Endothelial cell of umbilical vein (primary cell): ENCODE results near the gene ZNF524. TPM values are rescaled to one million over a fixed set of nuclear protein-coding genes. Genes with fewer than 3 reads are reported as not detected.

Experiments
- BruUV-seq: library from RNA; stranded (reverse); fragments of 400-500 nt; replicated peaks from 2 replicates; lab custom pipeline; 2021; lab: Mats Ljungman, UMichigan
- CTCF ChIA-PET: fragments of 300-600, 350-600 bp; sonication (Branson Sonifier 250); formaldehyde crosslinking; loops from one replicate; lab custom pipeline; 2021; ENCODE audit warnings: antibody characterized with exemption, inconsistent platforms; lab: Charles Lee
- POLR2A ChIA-PET: fragments of 300-600, 350-600 bp; sonication (Branson Sonifier 250); formaldehyde crosslinking; loops from one replicate; lab custom pipeline; 2021; ENCODE audit warnings: antibody characterized with exemption, inconsistent platforms; lab: Charles Lee
- DNase-seq: peaks from one replicate; pipeline ENCODE4 v3.0.0-alpha.2; 2011; ENCODE audit warnings: low read depth, low spot score
- FAIRE-seq: peaks from 2 replicates; lab custom pipeline; 2011; peaks lifted over from hg19 to GRCh38; lab: Jason Lieb, UNC
- H2AFZ ChIP-seq: 2 replicates; pipeline ENCODE4 v1.6.0; 2012; ENCODE audit warnings: low read depth, low read length, control low read depth, inconsistent platforms
- H3K27ac ChIP-seq: 2 replicates; pipeline ENCODE4 v1.5.1; 2011; ENCODE audit warnings: low read depth, mild to moderate bottlenecking, control low read depth, low read length, moderate library complexity; ENCODE audit not compliant: insufficient read depth
- H3K27me3 ChIP-seq, 2 experiments: 2 replicates each; pipeline versions ENCODE4 v1.6.0 to v1.6.1; 2011; ENCODE audit warnings: low read length in 2 of 2, mixed read lengths in 1 of 2; ENCODE audit not compliant: control insufficient read depth in 2 of 2, insufficient read depth in 2 of 2
- H3K36me3 ChIP-seq, 2 experiments: 2 replicates in 1 of 2; 3 replicates in 1 of 2; pipeline ENCODE4 v1.5.1; 2011; ENCODE audit warnings: low read length in 2 of 2, mild to moderate bottlenecking in 1 of 2, moderate library complexity in 1 of 2; ENCODE audit not compliant: control insufficient read depth in 2 of 2, insufficient read depth in 2 of 2; ENCODE audit errors: extremely low read depth in 1 of 2
- H3K4me1 ChIP-seq: 3 replicates; pipeline ENCODE4 v1.5.1; 2011; ENCODE audit warnings: mild to moderate bottlenecking, low read length; ENCODE audit not compliant: control insufficient read depth, insufficient read depth; ENCODE audit errors: extremely low read depth
- H3K4me2 ChIP-seq: 2 replicates; pipeline ENCODE4 v1.6.1; 2011; ENCODE audit warnings: low read length, control low read depth, mixed read lengths; ENCODE audit not compliant: insufficient read depth
- H3K4me3 ChIP-seq, 3 experiments: fragments of 200-600 bp in 1 of 3; sonication (generic), shearing (Covaris generic) in 1 of 3; replicated peaks in 1 of 3; 2 replicates each; pipeline ENCODE4 v1.5.1; 2011 to 2016; ENCODE audit warnings: control low read depth in 3 of 3, low read length in 3 of 3, mild to moderate bottlenecking in 2 of 3, inconsistent platforms in 1 of 3, low read depth in 1 of 3, moderate library complexity in 1 of 3; ENCODE audit not compliant: insufficient read depth in 1 of 3
- H3K79me2 ChIP-seq: 2 replicates; pipeline ENCODE4 v1.6.0; 2012; ENCODE audit warnings: low read length, inconsistent platforms; ENCODE audit not compliant: control insufficient read depth, insufficient read depth
- H3K9ac ChIP-seq: replicated peaks from 2 replicates; pipeline ENCODE3; 2011; ENCODE audit warnings: low read length, control low read depth; ENCODE audit not compliant: insufficient read depth; ENCODE audit errors: extremely low read depth
- H3K9me1 ChIP-seq: replicated peaks from 3 replicates; pipeline ENCODE4 v1.6.0; 2011; ENCODE audit warnings: mild to moderate bottlenecking, low read length; ENCODE audit not compliant: control insufficient read depth, insufficient read depth; ENCODE audit errors: extremely low read depth
- H3K9me3 ChIP-seq: replicated peaks from 2 replicates; pipeline ENCODE4 v1.5.1; 2012; ENCODE audit warnings: low read length, inconsistent platforms; ENCODE audit not compliant: control insufficient read depth, insufficient read depth
- H4K20me1 ChIP-seq: replicated peaks from 2 replicates; pipeline ENCODE3; 2011; ENCODE audit warnings: mild to moderate bottlenecking, low read length; ENCODE audit not compliant: control insufficient read depth, insufficient read depth; ENCODE audit errors: extremely low read depth
- EZH2 ChIP-seq: IDR thresholded peaks from 2 replicates; pipeline ENCODE4 v1.6.1; 2012; ENCODE audit warnings: borderline replicate concordance, low read depth, mild to moderate bottlenecking, moderate library complexity, low read length, inconsistent platforms; ENCODE audit not compliant: severe bottlenecking
- FOS ChIP-seq: IDR thresholded peaks from 2 replicates; pipeline ENCODE4 v1.6.1; 2011; ENCODE audit warnings: mild to moderate bottlenecking, low read length, moderate library complexity, borderline replicate concordance; ENCODE audit not compliant: insufficient read depth
- GATA2 ChIP-seq: IDR thresholded peaks from 2 replicates; pipeline ENCODE4 v1.7.0; 2011; ENCODE audit warnings: low read depth, mild to moderate bottlenecking, moderate library complexity, mixed read lengths, low read length; ENCODE audit not compliant: insufficient read length, insufficient read depth
- JUN ChIP-seq: IDR thresholded peaks from 2 replicates; pipeline ENCODE4 v1.6.1; 2011; ENCODE audit warnings: borderline replicate concordance, low read depth; ENCODE audit not compliant: insufficient read length, insufficient read depth
- MAX ChIP-seq: IDR thresholded peaks from 2 replicates; pipeline ENCODE4 v1.6.1; 2011; ENCODE audit not compliant: insufficient read depth, insufficient read length
- MYC ChIP-seq: IDR thresholded peaks from one replicate; pipeline ENCODE4 v1.6.1; 2011; ENCODE audit warnings: mild to moderate bottlenecking, low read depth, low read length
- POLR2A ChIP-seq: IDR thresholded peaks from 2 replicates; pipeline ENCODE4 v1.6.1; 2012; ENCODE audit warnings: low read depth, mild to moderate bottlenecking, control low read depth, low read length
- POLR2AphosphoS5 ChIP-seq: IDR thresholded peaks from 2 replicates; pipeline ENCODE4 v1.6.1; 2012; ENCODE audit warnings: low read depth, mild to moderate bottlenecking, control low read depth, low read length, moderate library complexity; ENCODE audit not compliant: insufficient read depth
- dilution Hi-C: fragments of 300-500 bp; cut with MboI; formaldehyde crosslinking; loops from one replicate; pipeline ENCODE4 v1.15.0; 2019; ENCODE audit warnings: low sequenced_read_pairs; ENCODE audit not compliant: extremely low pct_ligation_motif_present
- intact Hi-C: fragments of 100-400 bp; cut with micrococcal nuclease; formaldehyde crosslinking; loops from one replicate; pipeline ENCODE4 v1.10.0; 2022
- polyA plus RNA-seq, 4 experiments: library from polyadenylated mRNA; depleted of rRNA in 3 of 4; stranded (reverse) in 3 of 4; unstranded in 1 of 4; fragments of >200 nt; gene quantifications; 2 replicates each; pipeline versions ENCODE4 v1.2.1 to v1.2.3, GENCODE V29; 2011 to 2012; ENCODE audit warnings: missing spikeins in 1 of 4
- total RNA-seq: library from RNA; stranded (reverse); gene quantifications from 2 replicates; pipeline ENCODE4 v1.2.3, GENCODE V29; 2021
- TF ChIP-seq, protein P1 (sequence below), 2 donors: IDR thresholded peaks; 1 replicate in 1 of 2; 2 replicates in 1 of 2; pipeline ENCODE4 v1.5.1; 2011; ENCODE audit warnings: low read length in 2 of 2, mild to moderate bottlenecking in 2 of 2, moderate library complexity in 2 of 2, control low read depth in 1 of 2, inconsistent platforms in 1 of 2, low read depth in 1 of 2; ENCODE audit not compliant: insufficient read depth in 1 of 2; ENCODE audit errors: extremely low read depth in 1 of 2

The ZNF524 gene
- total and polyA plus RNA-seq, 2 donors (not counting 3 experiments of a cell fraction or from before 2014, with no cell fraction given): 15.2 to 15.4 TPM

DNA sequence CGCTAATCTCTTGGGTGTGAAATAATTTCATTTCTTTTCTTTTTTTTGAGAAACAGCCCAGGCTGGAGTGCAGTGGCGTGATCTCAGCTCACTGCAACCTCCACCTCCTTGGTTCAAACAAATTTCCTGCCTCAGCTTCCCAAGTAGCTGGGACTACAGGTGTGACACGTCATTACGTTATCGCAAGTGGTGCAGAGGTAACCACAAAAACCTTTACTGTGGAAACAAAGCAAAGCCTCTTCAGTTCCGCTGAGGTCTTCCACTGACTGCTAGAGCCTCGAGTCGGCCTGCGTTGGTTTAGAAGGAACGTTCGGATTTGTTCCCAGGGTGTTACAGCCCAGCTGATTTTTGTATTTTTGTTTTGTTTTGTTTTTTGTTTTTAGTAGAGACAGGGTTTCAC lies 26.3 kb downstream of the ZNF524 start:
- Histone ChIP-seq H3K9ac (no peak overlapping the region), H3K27me3 (no peaks in the 10 kb centered on the region), H3K27ac (no peak overlapping the region), H3K36me3 (peaks cover 0 to 1% of the 10 kb centered on the region in 2 experiments), H4K20me1 (no peaks in the 10 kb centered on the region), H3K79me2 (no peaks in the 10 kb centered on the region), H3K4me1 (peaks cover 6% of the 10 kb centered on the region), H3K4me2 (no peak overlapping the region), H3K9me1 (no peaks in the 10 kb centered on the region), H3K9me3 (no peaks in the 10 kb centered on the region), H3K4me3 (no peak overlapping the region), H2AFZ (no peak overlapping the region)
- CTCF ChIA-PET: interaction anchor here (1.2 to 2.9 kb wide), 5 partner anchors 20 to 159 kb away, joined by 3 to 15 read pairs (median 5); partner anchors contain the start of gene CCDC106
- DNase-seq (no peak), FAIRE-seq (no peak)
- TF ChIP-seq POLR2AphosphoS5 (no peak), MYC (no peak), EZH2 (no peak), MAX (no peak), FOS (no peak), JUN (no peak), POLR2A (no peak), GATA2 (no peak)
- TF ChIP-seq, protein P1, sequence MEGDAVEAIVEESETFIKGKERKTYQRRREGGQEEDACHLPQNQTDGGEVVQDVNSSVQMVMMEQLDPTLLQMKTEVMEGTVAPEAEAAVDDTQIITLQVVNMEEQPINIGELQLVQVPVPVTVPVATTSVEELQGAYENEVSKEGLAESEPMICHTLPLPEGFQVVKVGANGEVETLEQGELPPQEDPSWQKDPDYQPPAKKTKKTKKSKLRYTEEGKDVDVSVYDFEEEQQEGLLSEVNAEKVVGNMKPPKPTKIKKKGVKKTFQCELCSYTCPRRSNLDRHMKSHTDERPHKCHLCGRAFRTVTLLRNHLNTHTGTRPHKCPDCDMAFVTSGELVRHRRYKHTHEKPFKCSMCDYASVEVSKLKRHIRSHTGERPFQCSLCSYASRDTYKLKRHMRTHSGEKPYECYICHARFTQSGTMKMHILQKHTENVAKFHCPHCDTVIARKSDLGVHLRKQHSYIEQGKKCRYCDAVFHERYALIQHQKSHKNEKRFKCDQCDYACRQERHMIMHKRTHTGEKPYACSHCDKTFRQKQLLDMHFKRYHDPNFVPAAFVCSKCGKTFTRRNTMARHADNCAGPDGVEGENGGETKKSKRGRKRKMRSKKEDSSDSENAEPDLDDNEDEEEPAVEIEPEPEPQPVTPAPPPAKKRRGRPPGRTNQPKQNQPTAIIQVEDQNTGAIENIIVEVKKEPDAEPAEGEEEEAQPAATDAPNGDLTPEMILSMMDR (IDR thresholded peaks at IDR 0.05; ENCODE audit: extremely low read depth in 1 of 2, insufficient read depth in 1 of 2, low read depth in 1 of 2, low read length in 2 of 2): no peak
- POLR2A ChIA-PET: interaction anchor here (0.9 to 1.4 kb wide), 2 partner anchors 16 to 22 kb away, joined by 3 read pairs; no protein-coding TSS in a partner anchor
- intact Hi-C loops (no loop called here), dilution Hi-C loops (no loop called here)
- BruUV-seq: no TSS peak
